GM12891 (cell line): ENCODE measurements around the gene DCLRE1A.
A peak's percentile ranks its signal among the peaks of the same experiment; 100 is the strongest.
"Not testable (repeated sequence)": the region's sequence is repeated elsewhere in the genome, so short reads cannot be mapped to it uniquely, and the experiment has no call there.

Experiments
- DNase-seq: peaks from one replicate; pipeline ENCODE4 v3.0.0; 2011; ENCODE audit warnings: low spot score; ENCODE audit not compliant: insufficient read length
- FAIRE-seq: peaks from 2 replicates; lab custom pipeline; 2011; peaks lifted over from hg19 to GRCh38; lab: Jason Lieb, UNC
- PAX5 ChIP-seq: IDR thresholded peaks from 2 replicates; pipeline ENCODE4 v1.6.1; 2011; ENCODE audit warnings: low read length, moderate library complexity, mild to moderate bottlenecking; ENCODE audit not compliant: insufficient read depth, severe bottlenecking
- POLR2A ChIP-seq: IDR thresholded peaks from 2 replicates; pipeline ENCODE4 v1.6.1; 2011; ENCODE audit warnings: low read depth, low read length, control low read depth
- POLR2AphosphoS5 ChIP-seq: IDR thresholded peaks from 2 replicates; pipeline ENCODE4 v1.6.1; 2011; ENCODE audit warnings: low read depth, low read length, control low read depth
- POU2F2 ChIP-seq: IDR thresholded peaks from 2 replicates; pipeline ENCODE4 v1.6.1; 2011; ENCODE audit warnings: low read depth, mild to moderate bottlenecking, control low read depth, low read length, moderate library complexity
- SPI1 ChIP-seq: IDR thresholded peaks from 2 replicates; pipeline ENCODE4 v1.6.1; 2011; ENCODE audit warnings: low read depth, low read length, control low read depth
- TAF1 ChIP-seq: IDR thresholded peaks from 2 replicates; pipeline ENCODE4 v1.6.1; 2011; ENCODE audit warnings: low read depth, low read length, control low read depth

Gene DCLRE1A

DNA sequence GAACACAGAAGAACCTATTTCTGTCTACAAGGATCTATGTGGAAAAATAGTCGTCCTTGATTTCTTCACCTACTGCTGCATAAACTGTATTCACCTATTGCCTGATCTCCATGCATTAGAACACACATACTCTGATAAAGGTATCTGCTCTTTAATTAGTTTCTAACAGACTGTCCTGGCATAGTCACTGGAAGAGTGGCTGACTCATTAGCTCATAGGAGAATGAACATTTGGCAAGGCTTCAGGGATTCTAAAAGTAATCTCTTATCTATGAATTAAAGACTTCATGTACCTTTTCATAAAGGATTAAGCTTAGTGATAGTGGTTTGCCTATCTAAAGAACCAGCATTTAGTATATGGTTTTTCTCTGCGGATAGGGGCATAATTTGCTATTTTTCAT lies 4.7 kb upstream of the DCLRE1A start:
- TF ChIP-seq POLR2AphosphoS5 (no peak), POU2F2 (no peak), PAX5 (no peak), TAF1 (no peak), POLR2A (no peak), SPI1 (no peak)
- DNase-seq (no peak), FAIRE-seq (peak; percentile 58)

DNA sequence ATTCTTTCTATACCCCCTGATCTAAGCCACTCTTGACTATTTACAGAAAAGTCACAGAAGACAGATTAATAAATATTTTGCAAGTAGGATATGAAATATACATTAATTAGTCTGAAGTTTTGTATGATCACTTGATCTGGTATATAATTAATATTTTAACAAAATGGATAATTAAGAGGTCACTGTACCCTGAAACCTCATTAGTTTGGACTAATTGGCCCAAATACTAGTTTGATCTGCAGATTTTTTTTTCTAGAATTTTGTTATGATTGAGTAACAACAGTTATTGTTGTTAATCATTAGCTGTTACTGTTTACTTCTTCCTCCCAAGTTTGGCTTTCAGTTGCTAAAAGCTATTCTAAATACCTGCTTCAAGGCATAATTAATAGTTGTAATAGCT lies 3.3 kb upstream of the DCLRE1A start:
- no peak for TF ChIP-seq POU2F2
- TF ChIP-seq TAF1 = no peak
- TF ChIP-seq PAX5 = no peak
- TF ChIP-seq POLR2AphosphoS5 = no peak
- TF ChIP-seq POLR2A = no peak
- TF ChIP-seq SPI1 = no peak
- FAIRE-seq (no peak), DNase-seq (no peak)

DNA sequence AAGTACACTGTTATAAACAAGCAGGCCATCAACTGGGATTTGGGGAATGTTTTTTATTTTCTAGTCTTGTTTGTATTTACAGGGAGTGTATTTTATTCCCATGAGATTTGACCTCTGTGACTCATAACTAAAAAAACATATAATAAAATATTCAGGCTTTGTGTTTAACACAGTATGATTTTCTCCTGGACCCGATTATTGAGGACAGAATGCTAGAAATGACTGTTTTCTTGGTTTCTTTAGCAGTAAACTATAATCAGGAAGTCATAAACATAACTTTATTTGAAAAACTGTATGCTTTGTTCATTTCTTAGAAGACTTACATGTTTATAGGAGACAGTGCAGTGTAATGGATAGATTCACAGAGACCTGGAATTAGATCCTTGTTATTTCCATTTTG lies 2.7 kb upstream of the DCLRE1A start:
- DNase-seq (no peak), FAIRE-seq (no peak)
- TF ChIP-seq SPI1 = no peak

DNA sequence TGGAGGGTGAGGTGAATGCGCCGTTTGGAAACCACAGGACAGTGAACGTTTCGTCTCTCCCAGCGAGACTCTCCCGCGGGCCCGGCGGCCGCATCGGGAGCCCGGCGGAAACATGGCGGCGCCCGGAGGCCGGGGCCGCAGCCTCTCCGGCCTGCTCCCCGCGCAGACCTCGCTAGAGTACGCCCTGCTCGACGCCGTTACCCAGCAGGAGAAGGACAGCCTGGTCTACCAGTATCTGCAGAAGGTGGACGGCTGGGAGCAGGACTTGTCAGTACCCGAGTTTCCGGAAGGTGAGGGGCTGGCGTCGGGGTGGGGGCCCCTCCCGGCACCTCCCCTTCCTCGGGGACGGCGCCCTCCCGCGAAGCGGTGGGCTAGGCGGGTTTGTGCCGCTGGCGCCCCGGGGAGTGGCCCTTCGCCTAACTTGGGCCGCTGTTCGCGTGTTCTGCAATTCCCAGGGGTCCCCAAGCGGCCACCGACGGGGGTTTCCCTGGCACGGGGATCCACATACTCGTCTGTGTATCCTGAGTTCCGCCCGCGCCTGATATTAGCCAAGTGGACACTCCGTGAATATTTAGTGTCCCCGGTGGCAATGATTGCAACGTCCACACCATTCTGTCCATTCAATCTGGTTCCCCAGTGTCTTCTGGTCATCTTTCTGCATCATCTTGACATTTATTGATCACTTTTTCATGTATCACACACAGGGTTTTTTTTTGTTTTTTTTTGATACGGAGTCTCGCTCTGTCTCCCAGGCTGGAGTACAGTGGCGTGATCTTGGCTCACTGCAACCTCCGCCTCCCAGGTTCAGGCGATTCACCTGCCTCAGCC lies 1.1 kb upstream of the DCLRE1A start:
- no peak for TF ChIP-seq POU2F2
- peak; percentile 82 for TF ChIP-seq POLR2A
- TF ChIP-seq POLR2AphosphoS5 = peak; percentile 77; the same call in 1 of the 2 replicates
- TF ChIP-seq PAX5 = no peak
- peak; percentile 62 for TF ChIP-seq TAF1
- no peak for TF ChIP-seq SPI1
- peak; percentile 35 for DNase-seq
- no peak for FAIRE-seq

DNA sequence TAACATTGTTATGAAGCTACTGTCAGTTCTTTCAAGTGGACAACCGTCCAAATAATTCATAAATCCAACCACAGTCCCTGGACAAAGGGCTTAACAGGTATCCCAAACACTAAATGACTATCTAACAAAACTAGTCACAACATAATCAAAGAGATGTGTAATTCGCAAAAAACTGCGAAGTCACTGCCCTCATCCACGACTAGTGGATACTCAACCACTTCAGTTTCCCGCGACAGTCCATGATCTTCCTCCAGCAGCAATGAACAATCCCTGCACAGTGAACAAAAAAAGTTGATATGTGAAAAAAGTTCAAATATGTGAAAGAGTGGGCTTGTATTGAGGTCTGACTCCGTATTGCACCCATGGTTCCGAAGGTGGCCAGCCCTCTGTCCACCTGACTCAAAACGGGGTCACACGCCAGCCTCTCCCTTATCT lies 287 bp downstream of the DCLRE1A start:
- no peak for DNase-seq
- peak; percentile 61 for FAIRE-seq
- TF ChIP-seq POLR2AphosphoS5 = peak; percentile 35; the same call in 1 of the 2 replicates
- no peak for TF ChIP-seq TAF1

DNA sequence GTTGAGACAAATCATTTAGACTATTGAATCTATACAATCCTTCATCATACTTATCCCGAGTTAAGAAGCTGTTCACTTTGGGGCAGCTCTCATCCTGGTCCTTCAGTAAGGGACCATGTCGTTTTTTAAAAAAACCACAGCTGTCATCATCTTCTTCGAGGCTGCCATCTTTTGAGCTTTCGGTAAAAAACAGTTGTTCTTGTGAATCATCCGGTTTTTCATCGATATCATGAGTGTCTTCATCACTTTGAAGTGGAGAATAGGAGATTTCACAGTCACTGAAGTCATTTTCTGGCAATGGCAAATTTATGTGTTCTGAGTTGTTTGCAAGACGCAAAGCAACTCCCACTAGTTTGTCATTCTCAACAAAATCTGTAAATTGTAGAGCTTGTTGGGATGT lies 3.9 kb downstream of the DCLRE1A start:
- DNase-seq = no peak
- FAIRE-seq = no peak
- TF ChIP-seq POLR2AphosphoS5 = no peak
- no peak for TF ChIP-seq POLR2A

DNA sequence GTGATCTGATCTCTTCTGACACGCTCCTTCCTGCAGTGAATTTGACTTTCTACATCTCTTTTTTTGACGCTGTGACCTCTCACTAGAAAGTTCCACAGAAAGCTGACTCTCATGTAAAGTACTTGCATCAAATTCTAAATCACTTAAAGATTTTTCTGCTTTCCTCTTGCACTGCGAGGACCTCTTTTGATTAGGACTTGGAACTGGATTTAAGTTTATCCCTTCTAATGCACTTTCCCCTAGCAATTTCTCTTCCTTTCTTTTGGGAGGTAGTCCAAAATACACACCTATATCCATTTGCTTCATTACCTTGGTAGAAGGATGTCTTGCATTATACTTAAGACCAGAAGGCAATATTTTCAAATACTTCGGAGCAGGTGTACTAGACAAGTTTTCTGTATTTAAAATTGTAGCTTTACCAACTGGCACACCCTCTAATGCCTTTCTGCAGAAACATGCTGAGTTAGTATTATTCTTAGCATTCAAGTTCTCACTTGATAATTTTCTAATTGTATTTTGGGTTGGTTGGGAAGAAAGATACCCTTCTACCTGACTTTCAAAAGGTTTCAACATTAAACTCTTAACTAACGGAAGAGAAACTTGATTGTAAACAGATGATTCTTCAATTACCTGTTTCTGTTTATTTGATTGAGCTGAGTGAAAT lies 4.6 kb downstream of the DCLRE1A start:
- no peak for TF ChIP-seq POU2F2
- FAIRE-seq (no peak), DNase-seq (no peak)

DNA sequence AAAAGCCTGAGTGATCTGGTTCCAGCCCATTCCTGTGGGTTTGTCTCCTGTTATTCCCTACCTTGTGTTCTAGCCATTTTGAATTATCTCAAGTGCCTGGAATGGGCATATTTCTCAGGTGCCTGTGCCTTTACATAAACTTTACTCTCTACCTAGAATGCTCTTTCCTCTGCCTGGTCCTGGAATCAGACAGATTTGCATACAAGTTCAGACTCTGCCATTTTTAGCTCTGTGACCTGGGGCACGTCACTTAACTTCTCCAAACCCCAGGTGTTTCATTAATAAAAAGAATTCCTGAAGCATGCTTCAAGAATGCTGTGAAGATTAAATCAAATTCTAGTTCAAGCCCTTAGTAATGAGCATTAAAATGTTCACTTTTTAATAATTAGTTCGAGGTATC lies 7.8 kb downstream of the DCLRE1A start:
- FAIRE-seq (peak; percentile 78), DNase-seq (no peak)
- TF ChIP-seq POLR2A (no peak), POU2F2 (no peak), SPI1 (no peak), PAX5 (no peak), TAF1 (no peak), POLR2AphosphoS5 (no peak)

DNA sequence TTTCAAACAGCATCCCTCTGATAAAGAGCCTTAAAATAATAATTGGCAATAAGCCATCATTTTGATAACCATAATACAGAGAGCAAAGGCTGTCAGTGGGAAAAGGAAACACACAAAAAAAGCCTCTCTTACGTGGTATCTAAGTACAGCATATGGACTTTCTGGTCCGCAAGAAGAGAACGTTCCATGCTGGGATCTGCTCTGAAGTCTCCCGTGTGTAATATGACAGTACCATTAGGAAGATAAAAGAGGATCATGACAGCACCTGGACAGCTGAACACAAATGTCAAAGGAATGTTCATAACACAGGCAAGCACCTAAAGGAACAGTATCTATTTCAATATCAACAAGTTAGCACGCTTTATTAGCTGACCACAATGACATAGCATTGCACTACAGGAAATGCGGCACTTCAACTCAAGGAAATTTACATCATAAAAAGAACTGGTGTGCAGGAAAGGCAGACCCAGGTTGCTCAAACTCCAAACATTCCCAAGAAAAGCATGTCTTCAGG lies 9.9 kb downstream of the DCLRE1A start:
- no peak for DNase-seq
- peak; percentile 58 for FAIRE-seq
- no peak for TF ChIP-seq POU2F2
- TF ChIP-seq PAX5 = no peak
- no peak for TF ChIP-seq POLR2AphosphoS5
- TF ChIP-seq SPI1 = no peak
- TF ChIP-seq POLR2A = no peak
- no peak for TF ChIP-seq TAF1

DNA sequence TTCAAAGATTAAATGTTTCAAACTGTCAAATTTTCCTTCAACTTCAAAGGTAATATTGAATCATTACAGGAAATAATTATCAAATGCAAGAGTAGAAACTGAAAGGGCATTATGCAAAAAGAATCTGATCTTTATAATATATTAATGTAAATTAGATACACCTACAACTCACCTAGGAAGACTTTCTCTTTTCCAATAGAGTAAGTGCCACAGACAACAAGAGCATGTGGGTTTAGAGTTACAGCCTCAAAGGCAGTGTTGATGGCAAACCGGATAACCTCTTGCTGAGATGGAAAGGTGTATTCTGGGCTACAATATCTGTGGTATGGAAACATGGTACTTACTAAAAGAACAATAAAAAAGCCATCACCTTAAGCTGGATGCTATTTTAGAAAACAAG lies 11.7 kb downstream of the DCLRE1A start:
- peak; percentile 56 for FAIRE-seq
- TF ChIP-seq PAX5 (no peak), POU2F2 (no peak)
- no peak for DNase-seq

DNA sequence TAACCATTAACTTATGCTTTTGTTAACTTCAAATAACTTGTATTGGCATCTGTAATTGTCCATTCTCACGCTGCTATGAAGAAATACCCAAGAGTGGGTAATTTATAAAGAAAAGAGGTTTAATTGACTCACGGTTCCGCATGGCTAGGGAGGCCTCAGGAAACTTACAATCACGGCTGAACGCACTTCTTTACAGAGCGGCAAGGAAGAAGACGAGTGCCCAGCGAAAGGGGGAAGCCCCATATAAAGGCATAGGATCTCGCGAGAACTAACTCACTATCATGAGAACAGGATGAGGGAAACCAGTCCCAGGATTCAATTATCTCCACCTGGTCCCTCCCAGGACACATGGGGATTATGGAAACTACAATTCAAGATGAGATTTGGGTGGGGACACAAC lies 25.3 kb downstream of the DCLRE1A start:
- not testable (repeated sequence) for FAIRE-seq, DNase-seq
